Subcutaneous abdominal adipose tissue (tissue), 5 donors: Measurements from ENCODE around the gene HAPLN3.

ENCODE experiments used
- H3K27ac ChIP-seq: one replicate; pipeline ENCODE4 v1.7.0; 2013; ENCODE audit warnings: low read depth, mild to moderate bottlenecking, inconsistent platforms, low read length, moderate library complexity
- H3K27me3 ChIP-seq, 5 donors: one replicate each; pipeline ENCODE4 v1.7.0; 2013; ENCODE audit warnings: low read length in 5 of 5, inconsistent platforms in 1 of 5; ENCODE audit not compliant: control insufficient read depth in 5 of 5, insufficient read depth in 4 of 5
- H3K36me3 ChIP-seq, 5 donors: one replicate each; pipeline ENCODE4 v1.7.0; 2013; ENCODE audit warnings: low read length in 5 of 5; ENCODE audit not compliant: control insufficient read depth in 5 of 5, insufficient read depth in 5 of 5
- H3K4me1 ChIP-seq, 5 donors: one replicate each; pipeline ENCODE4 v1.7.0; 2013; ENCODE audit warnings: low read length in 5 of 5, mild to moderate bottlenecking in 3 of 5, moderate library complexity in 1 of 5; ENCODE audit not compliant: control insufficient read depth in 5 of 5, insufficient read depth in 5 of 5
- H3K4me3 ChIP-seq, 5 donors: one replicate each; pipeline ENCODE4 v1.7.0; 2013; ENCODE audit warnings: low read length in 5 of 5, low read depth in 1 of 5
- H3K9ac ChIP-seq, 5 donors: one replicate each; pipeline ENCODE4 v1.7.0; 2013; ENCODE audit warnings: low read length in 5 of 5, mild to moderate bottlenecking in 4 of 5, moderate library complexity in 3 of 5
- H3K9me3 ChIP-seq, 5 donors: one replicate each; pipeline ENCODE4 v1.7.0; 2013; ENCODE audit warnings: low read length in 5 of 5; ENCODE audit not compliant: control insufficient read depth in 5 of 5
- donor health status: healthy.
- donor health status: healthy.
- donor health status: healthy.
- donor health status: healthy.
- donor health status: healthy.

HAPLN3 gene

GRCh38 chr15:88871313-88871712, 24.0 kb downstream of the HAPLN3 start:
- H3K4me3 ChIP-seq = no peak overlapping the region
- H3K36me3 ChIP-seq = no peaks in the 10 kb centered on the region
- H3K4me1 ChIP-seq = no peaks in the 10 kb centered on the region
- H3K9me3 ChIP-seq = no peaks in the 10 kb centered on the region
- no peak overlapping the region for H3K27ac ChIP-seq
- peaks cover 6 to 16% (median 8%) of the 10 kb centered on the region in 5 donors for H3K27me3 ChIP-seq
- no peak overlapping the region for H3K9ac ChIP-seq

- Histone ChIP-seq H3K4me1 (no peaks in the 10 kb centered on the region), H3K4me3 (no peak overlapping the region), H3K36me3 (no peaks in the 10 kb centered on the region), H3K27ac (no peak overlapping the region), H3K9me3 (no peaks in the 10 kb centered on the region), H3K27me3 (peaks cover 0 to 6% (median 4%) of the 10 kb centered on the region in 5 donors), H3K9ac (no peak overlapping the region)
These were observed 29.0 kb downstream of the HAPLN3 start for GRCh38 chr15:88866295-88866881.

- H3K9me3 ChIP-seq = no peaks in the 10 kb centered on the region
- H3K4me1 ChIP-seq = no peaks in the 10 kb centered on the region
- no peak overlapping the region for H3K4me3 ChIP-seq
- no peak overlapping the region for H3K27ac ChIP-seq
- peaks cover 0 to 6% (median 0%) of the 10 kb centered on the region in 5 donors for H3K27me3 ChIP-seq
- no peak overlapping the region for H3K9ac ChIP-seq
- H3K36me3 ChIP-seq = no peaks in the 10 kb centered on the region
These were observed 29.7 kb downstream of the HAPLN3 start for GRCh38 chr15:88865498-88866099.

- Histone ChIP-seq H3K27ac (no peak overlapping the region), H3K4me3 (no peak overlapping the region), H3K9me3 (no peaks in the 10 kb centered on the region), H3K4me1 (no peaks in the 10 kb centered on the region), H3K9ac (no peak overlapping the region), H3K36me3 (no peaks in the 10 kb centered on the region), H3K27me3 (peaks cover 0 to 6% (median 0%) of the 10 kb centered on the region in 5 donors)
These were observed 30.4 kb downstream of the HAPLN3 start for GRCh38 chr15:88864861-88865497.

GRCh38 chr15:88863412-88863811, 31.9 kb downstream of the HAPLN3 start:
- Histone ChIP-seq H3K9me3 (no peaks in the 10 kb centered on the region), H3K27ac (no peak overlapping the region), H3K9ac (no peak overlapping the region)

GRCh38 chr15:88860212-88860611, 35.1 kb downstream of the HAPLN3 start:
- no peaks in the 10 kb centered on the region for H3K4me1 ChIP-seq
- peaks cover 0 to 6% (median 3%) of the 10 kb centered on the region in 5 donors for H3K27me3 ChIP-seq
- no peak overlapping the region for H3K9ac ChIP-seq
- no peaks in the 10 kb centered on the region for H3K36me3 ChIP-seq
- H3K27ac ChIP-seq = no peak overlapping the region
- H3K4me3 ChIP-seq = no peak overlapping the region
- no peaks in the 10 kb centered on the region for H3K9me3 ChIP-seq

More at GRCh38 chr15:88863412-88863811, 31.9 kb downstream of the HAPLN3 start:
- H3K4me3 ChIP-seq = no peak overlapping the region
- H3K36me3 ChIP-seq = no peaks in the 10 kb centered on the region
- no peaks in the 10 kb centered on the region for H3K4me1 ChIP-seq
- H3K27me3 ChIP-seq = peaks cover 0 to 3% (median 3%) of the 10 kb centered on the region in 5 donors

GRCh38 chr15:88859550-88859949, 35.8 kb downstream of the HAPLN3 start:
- H3K9me3 ChIP-seq = peaks cover 0 to 3% (median 0%) of the 10 kb centered on the region in 5 donors
- H3K27ac ChIP-seq = no peak overlapping the region
- no peaks in the 10 kb centered on the region for H3K36me3 ChIP-seq
- H3K27me3 ChIP-seq = peaks cover 0 to 9% (median 5%) of the 10 kb centered on the region in 5 donors
- H3K4me1 ChIP-seq = no peaks in the 10 kb centered on the region
- H3K9ac ChIP-seq = no peak overlapping the region
- H3K4me3 ChIP-seq = no peak overlapping the region

- Histone ChIP-seq H3K9ac (no peak overlapping the region), H3K27me3 (peaks cover 0 to 14% (median 6%) of the 10 kb centered on the region in 5 donors), H3K9me3 (peaks cover 0 to 4% (median 3%) of the 10 kb centered on the region in 5 donors), H3K4me1 (no peaks in the 10 kb centered on the region), H3K36me3 (no peaks in the 10 kb centered on the region), H3K27ac (no peak overlapping the region), H3K4me3 (no peak overlapping the region)
These were observed 36.4 kb downstream of the HAPLN3 start for GRCh38 chr15:88858934-88859333.

- no peak overlapping the region for H3K9ac ChIP-seq
- H3K4me3 ChIP-seq = no peak overlapping the region
- H3K9me3 ChIP-seq = peaks cover 0 to 4% (median 3%) of the 10 kb centered on the region in 5 donors
- no peaks in the 10 kb centered on the region for H3K4me1 ChIP-seq
- H3K36me3 ChIP-seq = no peaks in the 10 kb centered on the region
- no peak overlapping the region for H3K27ac ChIP-seq
- H3K27me3 ChIP-seq = peaks cover 7 to 21% (median 12%) of the 10 kb centered on the region in 5 donors
These were observed 42.9 kb downstream of the HAPLN3 start for GRCh38 chr15:88852476-88852875.

- Histone ChIP-seq H3K27ac (no peak overlapping the region), H3K4me3 (no peak overlapping the region), H3K36me3 (no peaks in the 10 kb centered on the region), H3K9ac (no peak overlapping the region), H3K4me1 (no peaks in the 10 kb centered on the region), H3K9me3 (peaks cover 0 to 4% (median 0%) of the 10 kb centered on the region in 5 donors), H3K27me3 (peaks cover 7 to 16% (median 9%) of the 10 kb centered on the region in 5 donors)
These were observed 45.8 kb downstream of the HAPLN3 start for GRCh38 chr15:88849376-88850072.
